Mesothelial cell of epicardium (in vitro differentiated cells): Measurements from ENCODE around the gene FIBP. TPM values are rescaled to one million over a fixed set of nuclear protein-coding genes. Genes with fewer than 3 reads are reported as not detected.

Experiments
- DNase-seq, 2 experiments: peaks; one replicate each; pipeline ENCODE4 v3.0.0; 2021; ENCODE audit warnings: low spot score in 2 of 2; ENCODE audit not compliant: unreplicated experiment in 2 of 2
- H3K27ac Mint-ChIP-seq: 2 replicates; pipeline ENCODE4 v1.8.0; 2021; ENCODE audit warnings: mixed read lengths
- H3K27me3 Mint-ChIP-seq: 2 replicates; pipeline ENCODE4 v1.8.0; 2021; ENCODE audit warnings: low read depth, mixed read lengths
- H3K36me3 Mint-ChIP-seq: 2 replicates; pipeline ENCODE4 v1.8.0; 2021; ENCODE audit warnings: mixed read lengths
- H3K4me1 Mint-ChIP-seq: 2 replicates; pipeline ENCODE4 v1.8.0; 2021; ENCODE audit warnings: mixed read lengths
- H3K4me3 Mint-ChIP-seq: 2 replicates; pipeline ENCODE4 v1.8.0; 2021; ENCODE audit warnings: mild to moderate bottlenecking, moderate library complexity, mixed read lengths
- H3K9me3 Mint-ChIP-seq: 2 replicates; pipeline ENCODE4 v1.8.0; 2021; ENCODE audit warnings: mixed read lengths
- CTCF ChIP-seq: fragments of 200-600 bp; sonication (generic); IDR thresholded peaks from one replicate; pipeline ENCODE4 v1.5.0; 2021; ENCODE audit warnings: antibody characterized with exemption; ENCODE audit not compliant: unreplicated experiment
- total RNA-seq: library from RNA; stranded (reverse); gene quantifications from 3 replicates; pipeline ENCODE4 v1.2.1, GENCODE V29; 2021

The FIBP gene
- total RNA-seq, 1 donor from 2014 or later = 62.9 TPM

GRCh38 chr11:65912845-65913244 lies 24.6 kb upstream of the FIBP start:
- H3K36me3 Mint-ChIP-seq = peaks cover 5% of the 10 kb centered on the region
- no peaks in the 10 kb centered on the region for H3K9me3 Mint-ChIP-seq
- peaks cover 11% of the 10 kb centered on the region for H3K27me3 Mint-ChIP-seq
- no peak overlapping the region for H3K27ac Mint-ChIP-seq
- TF ChIP-seq CTCF = no peak
- H3K4me3 Mint-ChIP-seq = no peak overlapping the region
- DNase-seq = no peak
- peaks cover 27% of the 10 kb centered on the region for H3K4me1 Mint-ChIP-seq

GRCh38 chr11:65911682-65912568 lies 23.7 kb upstream of the FIBP start:
- Mint-ChIP-seq H3K36me3 (peaks cover 2% of the 10 kb centered on the region), H3K4me3 (no peak overlapping the region), H3K9me3 (no peaks in the 10 kb centered on the region), H3K4me1 (peaks cover 23% of the 10 kb centered on the region), H3K27me3 (peaks cover 13% of the 10 kb centered on the region), H3K27ac (no peak overlapping the region)
- no peak for DNase-seq
- TF ChIP-seq CTCF = no peak

- H3K4me1 Mint-ChIP-seq = peaks cover 3% of the 10 kb centered on the region
- no peaks in the 10 kb centered on the region for H3K9me3 Mint-ChIP-seq
- no peak overlapping the region for H3K27ac Mint-ChIP-seq
- H3K27me3 Mint-ChIP-seq = peaks cover 31% of the 10 kb centered on the region
- H3K36me3 Mint-ChIP-seq = no peaks in the 10 kb centered on the region
- no peak for TF ChIP-seq CTCF
- H3K4me3 Mint-ChIP-seq = no peak overlapping the region
- DNase-seq = no peak
Measured at GRCh38 chr11:65907878-65908277, 19.6 kb upstream of the FIBP start.

GRCh38 chr11:65906602-65907001 lies 18.3 kb upstream of the FIBP start:
- DNase-seq = no peak
- Mint-ChIP-seq H3K27me3 (peaks cover 44% of the 10 kb centered on the region), H3K4me1 (peaks cover 2% of the 10 kb centered on the region), H3K9me3 (no peaks in the 10 kb centered on the region), H3K36me3 (no peaks in the 10 kb centered on the region), H3K27ac (no peak overlapping the region), H3K4me3 (no peak overlapping the region)
- no peak for TF ChIP-seq CTCF

GRCh38 chr11:65903715-65904114 lies 15.4 kb upstream of the FIBP start:
- no peak for DNase-seq
- Mint-ChIP-seq H3K4me3 (no peak overlapping the region), H3K27ac (no peak overlapping the region), H3K27me3 (peaks cover 59% of the 10 kb centered on the region), H3K9me3 (no peaks in the 10 kb centered on the region), H3K36me3 (no peaks in the 10 kb centered on the region), H3K4me1 (peaks cover 2% of the 10 kb centered on the region)
- TF ChIP-seq CTCF = no peak
